K562 (cell line): ENCODE measurements around the gene PIGB. TPM values are rescaled to one million over a fixed set of nuclear protein-coding genes. Genes with fewer than 3 reads are reported as not detected.

ENCODE experiments used
- ARID3A ChIP-seq: IDR thresholded peaks from 2 replicates; pipeline ENCODE4 v1.6.1; 2012; ENCODE audit warnings: low read depth, low read length, improper control_type of control experiment, borderline replicate concordance
- CEBPZ ChIP-seq: fragments of 150-350 bp; IDR thresholded peaks from 2 replicates; pipeline ENCODE4 v1.6.1; 2014; ENCODE audit warnings: low read depth, mild to moderate bottlenecking, low read length, borderline replicate concordance
- E2F3 ChIP-seq: fragments of 250-450 bp; sonication (Bioruptor Pico); IDR thresholded peaks from 2 replicates; pipeline ENCODE4 v1.4.0; 2020; ENCODE audit warnings: mild to moderate bottlenecking
- ELK1 ChIP-seq: sonication (generic); formaldehyde crosslinking; IDR thresholded peaks from 2 replicates; pipeline ENCODE4 v1.8.1; 2022; ENCODE audit warnings: missing genetic modification reagents
- FOSL1 ChIP-seq: fragments of 200-800 bp; sonication (Bioruptor generic); conservative IDR thresholded peaks from 2 replicates; pipeline ENCODE4 v1.6.1; 2016; ENCODE audit warnings: missing genetic modification characterization, missing compliant biosample characterization
- FOXJ3 ChIP-seq: sonication (generic); formaldehyde crosslinking; IDR thresholded peaks from 2 replicates; pipeline ENCODE4 v1.4.0; 2020; ENCODE audit warnings: mild to moderate bottlenecking, missing genetic modification reagents
- HSF4 ChIP-seq: fragments of 250-450 bp; sonication (Bioruptor Pico); IDR thresholded peaks from 2 replicates; pipeline ENCODE4 v2.1.2; 2022; ENCODE audit warnings: mild to moderate bottlenecking, moderate library complexity, borderline replicate concordance
- PATZ1 ChIP-seq: fragments of 250-450 bp; sonication (Bioruptor Pico); IDR thresholded peaks from 2 replicates; pipeline ENCODE4 v1.5.0; 2020; ENCODE audit warnings: mild to moderate bottlenecking, borderline replicate concordance
- PHB ChIP-seq: fragments of 250-450 bp; sonication (Bioruptor Pico); IDR thresholded peaks from 2 replicates; pipeline ENCODE4 v1.5.0; 2021
- PHF21A ChIP-seq: fragments of 450-650 bp; IDR thresholded peaks from 2 replicates; pipeline ENCODE4 v1.6.1; 2017; ENCODE audit warnings: low read depth, borderline replicate concordance
- PKNOX1 ChIP-seq: fragments of 450-650 bp; IDR thresholded peaks from 2 replicates; pipeline ENCODE4 v1.6.1; 2016
- SFPQ ChIP-seq: fragments of 200-400 bp; formaldehyde crosslinking; IDR thresholded peaks from 2 replicates; pipeline ENCODE4 v1.6.1; 2017; ENCODE audit warnings: mild to moderate bottlenecking, low read depth, low read length, moderate library complexity
- YBX1 ChIP-seq: fragments of 450-650 bp; IDR thresholded peaks from 2 replicates; pipeline ENCODE4 v1.7.1; 2016; ENCODE audit warnings: mild to moderate bottlenecking
- ZBTB8A ChIP-seq: fragments of 450-650 bp; IDR thresholded peaks from 2 replicates; pipeline ENCODE4 v1.6.1; 2018; ENCODE audit warnings: mild to moderate bottlenecking, moderate library complexity; ENCODE audit not compliant: partially characterized antibody
- ZNF583 ChIP-seq: fragments of 250-450 bp; sonication (Bioruptor Pico); IDR thresholded peaks from 2 replicates; pipeline ENCODE4 v1.4.0; 2020
- ZNF77 ChIP-seq: fragments of 250-450 bp; sonication (Bioruptor Pico); IDR thresholded peaks from 2 replicates; pipeline ENCODE4 v1.5.0; 2020
- ZNF780A ChIP-seq: fragments of 250-450 bp; sonication (Bioruptor Pico); IDR thresholded peaks from 2 replicates; pipeline ENCODE4 v1.5.0; 2021; ENCODE audit warnings: mild to moderate bottlenecking
- polyA plus RNA-seq, 8 experiments: library from polyadenylated mRNA; depleted of rRNA in 4 of 8; stranded (reverse) in 5 of 8; unstranded in 3 of 8; fragments of >200 nt; fragmentation: Nextera tagmentation in 2 of 8; fragmentation: Illumina TruSeq in 1 of 8; extraction: Ambion mirVana in 2 of 8; extraction: Trizol in 1 of 8; gene quantifications; 2 replicates each; pipeline versions ENCODE4 v1.2.1 to v1.2.3, GENCODE V29; 2011 to 2014; ENCODE audit warnings: inconsistent platforms in 1 of 8, missing spikeins in 1 of 8
- total RNA-seq, 7 experiments: library from RNA; depleted of rRNA in 6 of 7; stranded (reverse); fragments of >200 nt in 6 of 7; fragmentation: Illumina TruSeq in 2 of 7; extraction: Trizol in 2 of 7; gene quantifications; 2 replicates each; pipeline versions ENCODE4 v1.2.1 to v1.2.3, GENCODE V29; 2011 to 2021; ENCODE audit warnings: low replicate concordance in 1 of 7

The PIGB gene
- total and polyA plus RNA-seq, 9 of the 15 experiments (the other 6 are each of a cell fraction or from before 2014, with no cell fraction given) = 9.9 to 32.3 (median 18.2) TPM

GRCh38 chr15:55290528-55291057 lies 28.4 kb upstream of the PIGB start (continued):
- TF ChIP-seq PATZ1 (CRISPR knock-in tag) (no peak), ZNF780A (CRISPR knock-in tag) (no peak), HSF4 (CRISPR knock-in tag) (no peak), ZNF77 (no peak), ZBTB8A (no peak), FOXJ3 (CRISPR knock-in tag) (no peak), ZNF583 (CRISPR knock-in tag) (no peak), YBX1 (no peak), SFPQ (no peak), FOSL1 (tag) (no peak), PKNOX1 (no peak), CEBPZ (no peak), PHF21A (no peak), ARID3A (no peak), PHB (CRISPR knock-in tag) (no peak), ELK1 (no peak), E2F3 (no peak)
